Measurements from ENCODE around the gene ARAP1. TPM values are rescaled to one million over a fixed set of nuclear protein-coding genes. Genes with fewer than 3 reads are reported as not detected.

Gene ARAP1
- polyA plus RNA-seq, 1 donor from 2014 or later: 3.5 TPM

DNA sequence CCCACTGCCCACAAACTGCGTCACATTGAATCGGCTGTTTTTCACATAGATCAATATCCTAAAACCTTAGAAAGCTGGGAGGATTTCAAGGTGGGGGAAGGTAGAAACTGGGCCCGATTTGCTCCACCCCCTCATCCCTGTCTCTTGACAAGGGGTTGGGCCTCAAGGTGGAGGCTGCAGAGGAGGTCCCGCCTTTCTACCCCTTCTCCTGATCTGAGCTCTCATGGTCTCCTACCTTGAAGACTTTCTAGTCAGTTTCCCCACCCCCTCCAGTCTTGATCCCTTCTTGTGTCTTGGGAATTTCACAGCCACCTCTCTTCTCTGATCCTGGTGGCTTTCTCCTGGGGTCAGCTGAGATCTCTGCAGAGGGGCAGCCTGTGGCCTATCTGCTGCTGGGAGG is 46.2 kb upstream of the ARAP1 start:
- Histone ChIP-seq H3K36me3 (ENCODE audit: insufficient read depth, low read length) (no peaks in the 10 kb centered on the region), H3K4me3 (ENCODE audit: low read length) (no peak overlapping the region), H3K9me3 (ENCODE audit: low read length) (no peaks in the 10 kb centered on the region), H3F3A (ENCODE audit: insufficient read depth, low read length, poor library complexity, severe bottlenecking) (no peaks in the 10 kb centered on the region), H3K79me2 (replicated peaks; ENCODE audit: insufficient read depth, low read length) (no peaks in the 10 kb centered on the region), H3K9me2 (ENCODE audit: insufficient read depth, low read length) (no peaks in the 10 kb centered on the region), H3K4me2 (ENCODE audit: low read length) (no peak overlapping the region), H2AFZ (ENCODE audit: low read depth, low read length) (no peak overlapping the region), H4K20me1 (ENCODE audit: insufficient read depth) (no peaks in the 10 kb centered on the region), H3K9ac (ENCODE audit: low read length) (no peak overlapping the region), H3K27me3 (ENCODE audit: insufficient read depth, low read depth, low read length) (no peaks in the 10 kb centered on the region), H3K27ac (ENCODE audit: low read length) (no peak overlapping the region)
- no peak for TF ChIP-seq SMC3 (conservative IDR thresholded peaks at IDR 0.05; ENCODE audit: poor library complexity)
- TF ChIP-seq MXI1 (conservative IDR thresholded peaks at IDR 0.05; ENCODE audit: poor library complexity, severe bottlenecking): no peak
- TF ChIP-seq, protein P1, sequence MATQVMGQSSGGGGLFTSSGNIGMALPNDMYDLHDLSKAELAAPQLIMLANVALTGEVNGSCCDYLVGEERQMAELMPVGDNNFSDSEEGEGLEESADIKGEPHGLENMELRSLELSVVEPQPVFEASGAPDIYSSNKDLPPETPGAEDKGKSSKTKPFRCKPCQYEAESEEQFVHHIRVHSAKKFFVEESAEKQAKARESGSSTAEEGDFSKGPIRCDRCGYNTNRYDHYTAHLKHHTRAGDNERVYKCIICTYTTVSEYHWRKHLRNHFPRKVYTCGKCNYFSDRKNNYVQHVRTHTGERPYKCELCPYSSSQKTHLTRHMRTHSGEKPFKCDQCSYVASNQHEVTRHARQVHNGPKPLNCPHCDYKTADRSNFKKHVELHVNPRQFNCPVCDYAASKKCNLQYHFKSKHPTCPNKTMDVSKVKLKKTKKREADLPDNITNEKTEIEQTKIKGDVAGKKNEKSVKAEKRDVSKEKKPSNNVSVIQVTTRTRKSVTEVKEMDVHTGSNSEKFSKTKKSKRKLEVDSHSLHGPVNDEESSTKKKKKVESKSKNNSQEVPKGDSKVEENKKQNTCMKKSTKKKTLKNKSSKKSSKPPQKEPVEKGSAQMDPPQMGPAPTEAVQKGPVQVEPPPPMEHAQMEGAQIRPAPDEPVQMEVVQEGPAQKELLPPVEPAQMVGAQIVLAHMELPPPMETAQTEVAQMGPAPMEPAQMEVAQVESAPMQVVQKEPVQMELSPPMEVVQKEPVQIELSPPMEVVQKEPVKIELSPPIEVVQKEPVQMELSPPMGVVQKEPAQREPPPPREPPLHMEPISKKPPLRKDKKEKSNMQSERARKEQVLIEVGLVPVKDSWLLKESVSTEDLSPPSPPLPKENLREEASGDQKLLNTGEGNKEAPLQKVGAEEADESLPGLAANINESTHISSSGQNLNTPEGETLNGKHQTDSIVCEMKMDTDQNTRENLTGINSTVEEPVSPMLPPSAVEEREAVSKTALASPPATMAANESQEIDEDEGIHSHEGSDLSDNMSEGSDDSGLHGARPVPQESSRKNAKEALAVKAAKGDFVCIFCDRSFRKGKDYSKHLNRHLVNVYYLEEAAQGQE (IDR thresholded peaks at IDR 0.05; ENCODE audit: borderline replicate concordance): no peak
- no peak for TF ChIP-seq RAD21 (conservative IDR thresholded peaks at IDR 0.05)

DNA sequence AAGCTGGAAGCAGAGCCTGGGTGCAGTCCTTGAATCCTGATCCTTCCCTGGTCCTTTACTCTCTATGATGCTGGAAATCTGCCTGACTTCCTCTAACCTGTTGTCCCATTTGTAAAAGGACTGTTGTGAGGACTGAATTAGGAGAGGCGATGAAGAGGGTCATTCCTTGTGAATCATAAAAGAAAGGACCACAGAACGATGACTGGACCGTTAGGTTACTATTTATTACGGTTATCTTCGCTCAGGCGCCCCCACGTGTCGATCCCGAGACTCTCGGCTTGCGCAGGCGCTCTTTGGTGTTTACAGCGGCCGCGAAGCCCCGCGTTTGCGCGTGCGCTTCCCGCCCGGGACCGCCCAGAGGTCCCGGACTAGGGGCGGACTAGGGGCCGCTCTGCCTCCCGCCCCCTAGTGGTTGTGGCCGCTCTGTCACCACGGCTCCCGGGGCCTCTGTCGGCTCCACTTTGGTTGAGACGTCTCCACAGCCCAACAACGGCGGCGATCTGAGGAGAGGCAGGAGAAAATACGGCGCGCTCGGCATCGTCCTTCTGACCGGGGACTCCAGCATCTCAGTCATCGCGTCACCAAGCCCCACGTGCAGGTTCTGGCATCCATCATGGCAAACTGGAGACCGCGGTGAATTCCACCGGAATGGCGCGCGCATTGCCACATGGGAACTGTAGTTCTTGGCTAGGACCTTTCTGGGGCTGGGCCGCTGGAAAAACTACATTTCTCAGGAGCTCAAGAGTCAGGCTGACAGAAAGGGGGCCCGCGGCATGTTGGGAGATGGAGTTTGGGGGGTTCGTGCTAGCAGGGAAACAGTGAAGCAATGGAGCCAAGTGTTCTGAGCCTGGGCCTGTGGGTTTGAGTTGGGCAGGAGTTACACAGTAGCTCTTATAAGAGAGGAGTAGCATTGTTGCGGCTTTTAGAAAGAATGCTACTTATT is 41.5 kb upstream of the ARAP1 start, which contains the start of gene STARD10:
TSS of gene STARD10 (minus strand) at position 623 of the 943 bp plus-strand sequence. CDS start 12,866 bp downstream, outside the sequence.
- H3K9me3 ChIP-seq (ENCODE audit: low read length): no peaks in the 10 kb centered on the region
- no peaks in the 10 kb centered on the region for H3K79me2 ChIP-seq (replicated peaks; ENCODE audit: insufficient read depth, low read length)
- H2AFZ ChIP-seq (ENCODE audit: low read depth, low read length): peak within 1 kb of the TSS; percentile 91
- H3K4me2 ChIP-seq (ENCODE audit: low read length): peak within 1 kb of the TSS; percentile 85
- peak within 1 kb of the TSS; percentile 75 for H3K4me3 ChIP-seq (ENCODE audit: low read length)
- no peaks in the 10 kb centered on the region for H3K9me2 ChIP-seq (ENCODE audit: insufficient read depth, low read length)
- no peaks in the 10 kb centered on the region for H3F3A ChIP-seq (ENCODE audit: insufficient read depth, low read length, poor library complexity, severe bottlenecking)
- peak within 1 kb of the TSS; percentile 93 for H3K9ac ChIP-seq (ENCODE audit: low read length)
- no peaks in the 10 kb centered on the region for H3K36me3 ChIP-seq (ENCODE audit: insufficient read depth, low read length)
- H3K27me3 ChIP-seq (ENCODE audit: insufficient read depth, low read depth, low read length): no peaks in the 10 kb centered on the region
- TF ChIP-seq, protein P2, sequence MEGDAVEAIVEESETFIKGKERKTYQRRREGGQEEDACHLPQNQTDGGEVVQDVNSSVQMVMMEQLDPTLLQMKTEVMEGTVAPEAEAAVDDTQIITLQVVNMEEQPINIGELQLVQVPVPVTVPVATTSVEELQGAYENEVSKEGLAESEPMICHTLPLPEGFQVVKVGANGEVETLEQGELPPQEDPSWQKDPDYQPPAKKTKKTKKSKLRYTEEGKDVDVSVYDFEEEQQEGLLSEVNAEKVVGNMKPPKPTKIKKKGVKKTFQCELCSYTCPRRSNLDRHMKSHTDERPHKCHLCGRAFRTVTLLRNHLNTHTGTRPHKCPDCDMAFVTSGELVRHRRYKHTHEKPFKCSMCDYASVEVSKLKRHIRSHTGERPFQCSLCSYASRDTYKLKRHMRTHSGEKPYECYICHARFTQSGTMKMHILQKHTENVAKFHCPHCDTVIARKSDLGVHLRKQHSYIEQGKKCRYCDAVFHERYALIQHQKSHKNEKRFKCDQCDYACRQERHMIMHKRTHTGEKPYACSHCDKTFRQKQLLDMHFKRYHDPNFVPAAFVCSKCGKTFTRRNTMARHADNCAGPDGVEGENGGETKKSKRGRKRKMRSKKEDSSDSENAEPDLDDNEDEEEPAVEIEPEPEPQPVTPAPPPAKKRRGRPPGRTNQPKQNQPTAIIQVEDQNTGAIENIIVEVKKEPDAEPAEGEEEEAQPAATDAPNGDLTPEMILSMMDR (IDR thresholded peaks at IDR 0.05; ENCODE audit: poor library complexity, severe bottlenecking): peak; percentile 100
- TF ChIP-seq, protein P1 (IDR thresholded peaks at IDR 0.05; ENCODE audit: borderline replicate concordance): peak; percentile 94
- TF ChIP-seq EZH2 (IDR thresholded peaks at IDR 0.05; ENCODE audit: borderline replicate concordance, insufficient read depth, low read length, poor library complexity, severe bottlenecking) (no peak), MXI1 (conservative IDR thresholded peaks at IDR 0.05; ENCODE audit: poor library complexity, severe bottlenecking) (peak; percentile 85), RAD21 (conservative IDR thresholded peaks at IDR 0.05) (peak; percentile 70), POLR2AphosphoS5 (IDR thresholded peaks at IDR 0.05) (peak; percentile 81), SMC3 (conservative IDR thresholded peaks at IDR 0.05; ENCODE audit: poor library complexity) (peak; percentile 83), EP300 (conservative IDR thresholded peaks at IDR 0.05; ENCODE audit: poor library complexity, severe bottlenecking) (peak; percentile 65), TAF1 (IDR thresholded peaks at IDR 0.05; ENCODE audit: low read depth) (peak; percentile 85)
- no peaks in the 10 kb centered on the region for H4K20me1 ChIP-seq (ENCODE audit: insufficient read depth)
- peak within 1 kb of the TSS; percentile 98 for H3K27ac ChIP-seq (ENCODE audit: low read length)

Measured in neural cell (in vitro differentiated cells).